ENCODE measurements around the gene CUTA.

Gene CUTA

GRCh38 chr6:33454009-33454946, 36.4 kb upstream of the CUTA start, which contains the start of gene ZBTB9:
ZBTB9 (plus strand) TSS chr6:33454576; CDS start chr6:33455101, 525 bp downstream.
- TF ChIP-seq, protein P1, sequence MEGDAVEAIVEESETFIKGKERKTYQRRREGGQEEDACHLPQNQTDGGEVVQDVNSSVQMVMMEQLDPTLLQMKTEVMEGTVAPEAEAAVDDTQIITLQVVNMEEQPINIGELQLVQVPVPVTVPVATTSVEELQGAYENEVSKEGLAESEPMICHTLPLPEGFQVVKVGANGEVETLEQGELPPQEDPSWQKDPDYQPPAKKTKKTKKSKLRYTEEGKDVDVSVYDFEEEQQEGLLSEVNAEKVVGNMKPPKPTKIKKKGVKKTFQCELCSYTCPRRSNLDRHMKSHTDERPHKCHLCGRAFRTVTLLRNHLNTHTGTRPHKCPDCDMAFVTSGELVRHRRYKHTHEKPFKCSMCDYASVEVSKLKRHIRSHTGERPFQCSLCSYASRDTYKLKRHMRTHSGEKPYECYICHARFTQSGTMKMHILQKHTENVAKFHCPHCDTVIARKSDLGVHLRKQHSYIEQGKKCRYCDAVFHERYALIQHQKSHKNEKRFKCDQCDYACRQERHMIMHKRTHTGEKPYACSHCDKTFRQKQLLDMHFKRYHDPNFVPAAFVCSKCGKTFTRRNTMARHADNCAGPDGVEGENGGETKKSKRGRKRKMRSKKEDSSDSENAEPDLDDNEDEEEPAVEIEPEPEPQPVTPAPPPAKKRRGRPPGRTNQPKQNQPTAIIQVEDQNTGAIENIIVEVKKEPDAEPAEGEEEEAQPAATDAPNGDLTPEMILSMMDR (IDR thresholded peaks at IDR 0.05; ENCODE audit: extremely low read depth, missing control alignments), result no peak

DNA sequence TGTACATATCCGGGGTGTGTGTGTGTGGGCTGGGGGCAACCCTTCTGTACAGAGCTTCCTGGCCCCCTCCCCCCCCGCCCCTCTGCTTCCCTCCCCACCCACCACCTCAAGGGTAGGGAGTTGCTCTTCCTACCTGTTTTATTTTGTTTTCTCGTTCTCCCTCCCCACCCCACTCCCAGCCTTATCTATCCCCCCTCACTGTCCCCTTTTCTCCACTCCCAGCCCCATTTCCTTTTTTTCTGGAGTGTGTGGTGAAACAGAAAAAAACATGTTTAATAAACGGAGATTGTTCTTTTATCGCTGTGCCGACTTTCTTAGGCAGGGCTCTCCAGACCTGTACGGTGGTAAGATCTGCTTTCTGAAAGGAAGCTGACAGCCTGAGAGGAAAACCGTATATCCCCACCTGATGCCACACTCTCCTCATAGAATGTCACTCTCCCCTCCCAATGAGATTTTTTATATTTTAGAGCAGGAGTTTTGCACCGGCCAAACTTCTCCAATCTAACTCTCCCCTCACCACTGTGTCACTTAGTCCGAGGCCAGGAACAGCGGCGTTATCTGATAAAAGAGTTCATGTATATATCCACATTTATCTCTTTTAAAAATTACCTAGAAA, 35.6 kb upstream of the CUTA start:
- TF ChIP-seq, protein P1 (IDR thresholded peaks at IDR 0.05; ENCODE audit: extremely low read depth, missing control alignments), result no peak
- DNase-seq (ENCODE audit: low spot score), result peak; percentile 47

More at GRCh38 chr6:33454009-33454946, 36.4 kb upstream of the CUTA start, which contains the start of gene ZBTB9:
- peak; percentile 99 for DNase-seq (ENCODE audit: low spot score)

DNA sequence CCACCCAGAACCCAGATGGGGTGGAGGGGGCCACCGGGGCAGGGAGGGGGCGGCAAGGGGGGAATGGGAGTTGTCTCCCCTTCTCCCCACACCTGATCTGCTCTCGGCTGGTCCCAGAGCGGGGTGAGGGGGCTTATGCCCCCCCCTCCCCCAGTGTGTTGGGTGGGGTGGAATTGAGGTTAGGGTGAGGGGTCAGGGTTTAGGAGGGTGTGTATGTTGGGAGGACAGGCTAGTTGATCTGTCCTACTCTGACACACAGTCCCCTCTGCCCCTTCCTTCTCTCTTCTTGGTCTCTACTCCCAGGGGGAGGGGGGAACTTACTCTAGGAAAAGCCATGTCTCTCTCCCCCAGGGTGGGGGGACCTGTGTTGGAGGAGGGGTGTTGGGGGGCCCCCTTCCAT, 34.6 kb upstream of the CUTA start:
- peak; percentile 20 for DNase-seq (ENCODE audit: low spot score)
- TF ChIP-seq, protein P1 (IDR thresholded peaks at IDR 0.05; ENCODE audit: extremely low read depth, missing control alignments), result no peak

DNA sequence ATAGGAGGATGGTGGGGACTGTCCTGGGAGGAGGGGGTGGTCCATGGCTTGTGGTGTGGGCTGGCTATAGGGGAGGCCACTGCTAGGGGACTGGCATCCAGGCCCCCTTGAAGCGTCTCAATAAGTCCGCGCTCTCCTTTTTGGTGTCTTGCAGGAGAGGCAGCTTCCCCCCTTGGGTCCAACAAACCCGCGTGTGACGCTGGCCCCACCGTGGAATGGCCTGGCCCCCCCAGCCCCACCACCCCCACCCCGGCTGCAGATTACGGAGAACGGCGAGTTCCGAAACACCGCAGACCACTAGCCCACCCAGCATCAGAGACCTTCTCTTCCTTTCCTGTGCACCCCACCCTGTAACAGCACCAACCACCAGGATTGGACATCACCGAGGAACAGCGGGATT, 33.7 kb upstream of the CUTA start:
- no peak for DNase-seq (ENCODE audit: low spot score)
- TF ChIP-seq, protein P1 (IDR thresholded peaks at IDR 0.05; ENCODE audit: extremely low read depth, missing control alignments), result no peak

DNA sequence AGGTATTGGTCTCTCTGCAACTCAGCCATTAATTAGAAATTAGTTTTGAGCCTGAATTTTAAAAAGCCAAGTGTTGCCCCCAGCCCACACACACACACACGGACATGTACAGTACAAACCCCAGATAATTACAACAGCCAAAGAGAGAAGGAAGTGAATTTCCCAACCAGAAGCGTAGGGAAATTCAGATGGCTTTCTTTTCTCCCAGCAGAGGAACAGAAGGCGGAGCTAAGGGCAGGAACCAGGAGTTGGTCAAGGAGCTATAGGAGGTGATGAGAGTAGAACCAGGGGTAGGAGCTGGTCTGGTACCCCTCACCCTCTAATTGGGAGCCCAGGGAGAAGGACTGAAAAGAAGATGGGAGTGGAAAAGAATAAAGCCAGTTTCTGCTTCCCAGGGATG, 32.5 kb upstream of the CUTA start:
- TF ChIP-seq, protein P1 (IDR thresholded peaks at IDR 0.05; ENCODE audit: extremely low read depth, missing control alignments), result no peak
- DNase-seq (ENCODE audit: low spot score), result no peak

- TF ChIP-seq, protein P1 (IDR thresholded peaks at IDR 0.05; ENCODE audit: extremely low read depth, missing control alignments), result no peak
- DNase-seq (ENCODE audit: low spot score), result no peak
Observed at GRCh38 chr6:33446356-33446755, 28.4 kb upstream of the CUTA start.

GRCh38 chr6:33445119-33445603, 27.3 kb upstream of the CUTA start:
- DNase-seq (ENCODE audit: low spot score), result no peak

More at GRCh38 chr6:33445119-33445603, 27.3 kb upstream of the CUTA start:
- TF ChIP-seq, protein P1 (IDR thresholded peaks at IDR 0.05; ENCODE audit: extremely low read depth, missing control alignments), result no peak
